NCI-H345 treated with DMSO at 0.1 percent for 48 hours (cell line): ENCODE data around the gene GSAP.
A peak's percentile ranks its signal among the peaks of the same experiment; 100 is the strongest.

Experiments
- DNase-seq: peaks from one replicate; lab custom pipeline; 2025; ENCODE audit not compliant: unreplicated experiment; lab: John Stamatoyannopoulos, UW

Gene GSAP

GRCh38 chr7:77331938-77332695 lies 84.0 kb downstream of the GSAP start:
- DNase-seq = peak; percentile 84

DNA sequence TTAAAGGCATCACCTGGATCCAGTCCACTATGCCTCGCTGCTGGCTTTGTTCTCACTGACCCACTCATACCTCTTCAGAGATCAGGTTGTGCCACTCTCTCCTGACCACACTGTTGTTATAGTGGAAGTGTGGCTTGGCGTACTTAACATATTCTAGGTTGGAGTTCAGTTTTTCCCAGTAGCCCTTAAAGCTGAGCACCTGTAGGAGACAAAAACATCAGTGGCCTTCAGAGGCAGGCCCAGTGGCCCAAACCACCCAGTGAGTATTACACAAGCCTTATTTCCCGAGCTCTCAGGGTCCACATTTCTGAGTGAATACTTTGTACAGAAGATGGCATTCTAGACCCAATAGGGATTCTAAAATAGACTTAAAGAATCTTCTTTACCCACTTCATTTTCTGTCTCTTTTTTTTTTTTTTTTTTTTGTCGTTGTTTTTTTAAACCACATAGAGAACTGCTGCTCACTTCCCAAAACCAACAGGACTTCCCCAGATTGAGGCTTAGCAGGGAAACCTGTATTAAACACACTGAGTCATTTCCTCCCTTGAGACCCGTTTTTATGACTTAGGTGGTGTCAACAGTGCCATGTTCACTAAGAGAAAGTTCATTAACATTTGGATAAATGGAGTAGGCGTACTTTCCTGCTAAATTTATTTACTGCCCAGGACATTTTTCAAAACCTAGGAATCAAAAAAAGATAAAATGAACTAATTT lies 85.8 kb downstream of the GSAP start:
- no peak for DNase-seq

DNA sequence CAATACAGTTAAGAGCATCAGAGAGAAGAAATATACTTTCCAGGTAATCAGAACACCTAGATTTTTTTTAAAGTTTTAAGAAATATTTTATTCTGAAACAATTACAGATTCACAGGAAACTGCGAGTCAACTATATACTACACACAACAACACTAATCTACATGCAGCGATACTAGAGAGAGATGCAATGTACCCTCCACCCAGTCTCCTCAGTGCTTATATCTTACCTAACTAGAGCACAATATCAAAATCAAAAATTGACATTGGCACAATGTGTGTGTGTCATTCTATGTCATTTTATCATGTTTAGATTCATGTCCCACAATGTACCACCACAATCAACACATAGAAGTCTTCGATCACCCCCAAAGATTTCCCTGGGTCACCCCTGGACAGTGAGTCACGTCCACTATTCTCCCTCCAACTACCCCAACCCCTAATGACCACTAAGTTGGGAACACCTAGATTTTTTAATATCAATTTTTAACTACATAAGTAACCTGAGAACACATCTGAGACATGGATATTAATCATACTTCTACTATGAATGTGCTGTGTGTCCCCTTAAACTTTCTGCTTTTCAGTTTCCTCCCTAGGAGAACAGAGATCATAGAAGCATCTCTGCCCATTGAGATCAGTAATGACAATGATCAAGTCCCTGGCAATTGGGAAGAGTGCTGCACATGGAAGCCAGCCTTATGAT lies 86.5 kb downstream of the GSAP start:
- no peak for DNase-seq

DNA sequence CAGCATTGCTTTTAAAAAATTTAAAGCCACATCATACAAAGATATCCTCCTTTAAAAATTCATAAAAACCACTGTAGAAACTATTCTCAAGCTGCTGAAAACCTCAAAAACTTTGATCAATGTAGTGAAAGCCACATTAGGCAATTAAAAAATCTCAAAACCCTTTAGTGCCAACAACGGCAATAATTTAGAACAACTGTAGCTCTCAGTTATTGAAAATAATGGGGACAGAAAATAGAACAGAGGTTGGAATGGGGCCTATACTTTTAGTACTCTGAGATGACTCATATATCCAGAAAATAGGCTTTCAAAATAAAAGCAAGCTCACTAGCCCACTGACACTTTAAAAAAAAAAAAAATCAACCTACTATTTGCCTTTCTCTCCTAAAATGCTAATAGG lies 87.5 kb downstream of the GSAP start:
- DNase-seq = no peak

DNA sequence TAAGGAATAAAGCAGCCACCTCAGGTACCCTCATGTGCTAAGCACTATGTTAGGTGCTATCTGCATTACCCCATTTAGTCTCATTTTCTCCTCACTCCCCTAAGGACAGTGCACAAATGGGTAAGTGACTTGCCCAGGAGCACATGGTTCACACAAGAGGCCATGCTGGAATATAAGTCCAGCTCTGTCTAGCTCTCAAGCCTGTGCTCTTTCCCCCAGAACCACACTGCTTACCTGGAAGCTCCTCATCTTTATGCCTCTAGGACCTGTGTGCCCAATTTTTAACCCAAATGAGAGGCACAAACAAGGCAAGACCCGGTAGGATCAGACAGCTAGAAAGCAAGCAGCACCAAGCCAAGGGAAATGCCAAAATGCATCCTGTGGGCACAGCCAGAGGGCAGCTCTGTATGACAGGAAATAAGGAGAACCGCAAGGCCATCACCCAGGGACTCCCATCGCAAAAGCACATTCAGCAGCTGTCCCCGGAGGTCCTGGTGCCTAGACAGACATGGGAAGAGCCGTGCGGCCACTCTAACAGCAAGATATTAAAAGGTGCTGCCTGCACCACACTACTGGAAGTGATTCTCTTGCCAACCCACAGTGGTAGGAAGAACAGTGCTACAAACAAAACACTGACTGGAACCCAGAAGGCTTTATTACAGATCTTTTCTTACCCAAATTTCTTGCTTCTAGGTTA lies 88.1 kb downstream of the GSAP start:
- no peak for DNase-seq

- DNase-seq = peak; percentile 4
Observed at GRCh38 chr7:77327067-77327931, 88.8 kb downstream of the GSAP start.

GRCh38 chr7:77326131-77326530 lies 90.0 kb downstream of the GSAP start:
- DNase-seq = no peak

DNA sequence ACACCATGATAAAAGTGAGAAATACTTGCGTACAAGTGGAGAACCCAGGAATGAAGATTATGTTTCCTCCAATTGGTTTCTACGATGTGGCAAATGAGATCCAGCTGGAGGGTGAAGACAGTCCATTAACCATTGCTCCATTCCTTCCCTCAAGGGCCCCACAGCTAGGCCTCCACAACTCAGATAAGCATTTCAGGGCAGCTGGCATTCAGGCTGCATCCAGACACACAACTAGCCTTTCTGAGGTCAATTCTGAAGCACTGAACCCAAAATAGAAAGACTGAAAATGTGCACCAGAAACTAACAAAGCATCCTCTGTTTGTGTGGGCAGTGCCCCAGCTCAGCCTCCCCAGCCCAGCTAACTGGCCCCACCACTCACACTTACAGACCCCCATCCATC lies 94.8 kb downstream of the GSAP start:
- DNase-seq = no peak

DNA sequence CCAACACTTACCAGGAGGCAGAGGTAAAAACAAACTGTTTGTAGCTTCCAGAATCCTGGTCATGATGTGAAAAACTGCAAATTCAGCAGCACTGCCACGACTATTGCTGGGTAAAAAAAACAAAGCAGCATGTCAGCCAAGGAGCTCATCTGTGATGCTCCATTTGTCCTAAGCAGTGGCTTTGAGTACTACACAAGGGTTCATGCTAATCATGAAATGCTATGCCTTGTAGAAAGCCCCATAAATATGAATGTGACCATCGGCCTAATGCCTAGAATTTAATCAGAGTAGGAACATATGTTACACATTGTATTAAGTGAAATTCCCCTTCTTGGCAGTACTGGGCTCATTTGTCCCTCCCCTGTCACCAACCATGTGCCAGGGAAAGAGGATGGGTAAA lies 95.4 kb downstream of the GSAP start:
- no peak for DNase-seq

DNA sequence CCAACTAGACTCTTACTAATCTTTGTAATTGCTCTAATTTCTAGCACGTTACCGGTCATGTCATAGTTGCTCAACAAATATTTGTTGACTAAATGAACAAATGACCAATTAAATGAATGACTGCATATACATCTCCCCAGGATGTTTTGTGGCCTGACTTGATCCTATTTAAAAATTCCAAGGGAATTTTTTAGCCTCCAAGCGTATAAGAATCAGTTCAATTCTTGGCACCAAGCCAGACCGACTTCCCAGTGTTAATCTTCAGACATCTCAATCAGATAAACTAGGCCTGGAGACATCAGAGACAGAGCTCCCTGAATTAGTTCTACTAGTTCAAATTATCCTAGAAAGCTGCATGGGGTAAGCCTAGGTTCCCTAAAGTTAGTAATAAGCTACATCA lies 96.0 kb downstream of the GSAP start:
- no peak for DNase-seq

DNA sequence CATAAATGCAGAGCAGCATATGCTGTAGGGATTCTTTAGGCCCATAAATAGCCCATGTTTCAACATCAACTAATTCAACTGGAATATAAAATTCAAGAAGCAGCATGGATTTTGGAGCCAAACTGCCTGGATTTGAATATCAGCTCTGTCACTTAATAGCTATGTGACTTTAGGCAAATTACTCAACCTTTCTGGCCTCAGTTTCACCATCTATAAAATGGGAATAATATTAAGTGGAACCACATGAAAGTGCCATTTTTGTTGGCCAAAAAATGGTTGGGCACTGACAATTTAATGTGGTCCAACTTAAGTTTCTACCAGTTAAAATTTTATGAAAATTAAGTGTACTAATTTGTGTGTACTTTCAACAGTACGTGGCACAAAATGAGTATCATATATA lies 98.1 kb downstream of the GSAP start:
- DNase-seq = no peak

DNA sequence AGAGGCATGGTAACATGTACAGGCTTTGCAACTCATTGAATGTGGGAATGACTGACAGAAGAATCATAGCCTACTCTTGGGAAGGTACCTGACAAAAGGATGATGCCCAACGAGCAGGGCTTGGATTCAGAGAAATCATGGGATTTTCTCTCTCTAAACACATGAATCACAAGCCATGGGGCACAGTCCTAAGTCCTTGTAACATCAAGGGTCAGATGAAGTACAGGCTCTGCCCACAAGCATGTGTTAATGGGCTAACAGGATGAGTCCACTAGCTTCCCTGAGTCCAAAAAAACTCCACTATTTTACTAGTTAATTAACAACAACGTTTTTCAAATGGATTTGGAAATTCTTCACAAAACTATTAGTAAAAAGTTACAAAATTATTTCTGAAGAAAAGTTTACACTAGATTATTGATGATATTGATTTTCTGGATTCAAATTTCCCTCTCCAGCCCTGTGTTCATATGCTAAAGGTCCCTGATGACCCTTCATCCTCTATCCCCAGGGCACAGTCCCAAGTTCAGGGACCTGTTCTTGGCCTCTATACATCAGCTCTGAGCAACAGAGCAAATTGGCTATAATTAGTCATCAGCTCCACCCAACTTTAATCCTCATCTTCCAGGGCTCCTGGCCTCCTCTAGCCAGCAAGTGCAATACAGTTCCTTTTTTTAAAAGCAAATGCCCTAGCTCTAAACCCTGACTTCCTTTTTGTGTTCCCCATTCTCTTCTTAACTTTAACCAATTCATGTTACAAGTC lies 99.8 kb downstream of the GSAP start:
- no peak for DNase-seq

DNA sequence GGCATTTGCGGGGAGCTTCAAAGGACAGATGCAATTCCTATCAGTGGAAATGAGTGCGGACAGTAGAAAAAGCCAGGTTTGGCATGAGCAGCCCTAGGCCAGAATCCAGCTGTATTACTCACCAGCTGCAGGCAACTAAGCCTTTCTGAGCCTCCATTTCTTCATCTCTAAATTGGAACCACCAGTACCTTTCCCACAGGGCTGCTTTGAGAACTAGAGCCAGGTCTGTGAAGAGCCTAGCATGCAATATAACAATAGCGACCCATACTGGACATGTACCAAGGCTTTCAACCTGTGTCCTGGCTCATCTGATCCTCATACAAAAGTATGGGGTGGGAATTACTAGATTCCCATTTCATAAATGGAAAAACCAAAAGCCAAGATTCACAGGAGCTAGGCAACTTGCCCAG lies 101.0 kb downstream of the GSAP start:
- no peak for DNase-seq

- no peak for DNase-seq
Observed at GRCh38 chr7:77313876-77314480, 102.2 kb downstream of the GSAP start.

DNA sequence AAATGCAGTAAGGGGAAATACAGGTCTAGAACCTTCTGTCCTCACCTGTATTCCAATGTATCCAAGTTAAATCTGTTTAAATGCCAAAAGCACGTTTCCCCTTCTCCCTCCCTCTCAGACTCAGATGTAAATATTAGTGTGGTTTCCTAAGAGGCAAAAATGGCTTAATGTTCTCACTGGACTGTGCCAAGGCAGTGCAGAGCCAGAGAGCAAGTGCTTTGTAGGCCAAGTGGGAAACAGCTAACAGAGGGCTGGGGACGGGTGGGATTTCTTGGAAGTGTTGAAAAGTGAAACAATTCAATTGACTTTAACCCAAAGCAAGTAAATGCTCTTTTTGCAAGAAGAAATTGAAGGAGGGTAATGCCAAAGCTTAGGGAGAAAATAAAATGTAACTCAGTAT lies 103.1 kb downstream of the GSAP start:
- no peak for DNase-seq

DNA sequence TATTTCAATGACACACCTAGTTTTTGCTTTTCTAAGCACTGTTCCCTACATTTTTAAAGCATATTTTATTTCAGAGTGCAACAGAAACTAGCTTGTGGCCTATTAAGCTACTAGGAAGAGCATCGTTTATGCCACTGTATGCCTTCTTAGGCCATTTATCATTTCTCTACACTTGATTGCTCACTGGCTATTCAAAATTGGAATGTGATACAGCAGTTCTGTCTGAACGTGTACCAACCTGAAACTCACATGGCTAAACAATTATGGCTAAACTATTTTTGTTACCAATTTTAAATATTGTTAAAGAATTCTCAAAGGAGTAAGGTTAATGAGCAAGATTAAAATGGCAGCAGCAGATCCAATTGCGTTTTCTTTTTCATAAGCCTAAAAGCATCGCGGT lies 105.2 kb downstream of the GSAP start:
- no peak for DNase-seq

GRCh38 chr7:77309714-77310220 lies 106.4 kb downstream of the GSAP start:
- DNase-seq = no peak

GRCh38 chr7:77308792-77309191 lies 107.4 kb downstream of the GSAP start:
- no peak for DNase-seq
